Activated B cell treated with CpG ODN at 0.5 μM for 24 hours (primary cell): ENCODE data around the gene HLTF. TPM values are rescaled to one million over a fixed set of nuclear protein-coding genes. Genes with fewer than 3 reads are reported as not detected.
A peak's percentile ranks its signal among the peaks of the same experiment; 100 is the strongest.

Experiments used
- ATAC-seq: fragments of 200-7000 bp; cut with Tn5 transposase; one replicate; pipeline ENCODE4 v1.10.0; 2021; ENCODE audit warnings: low read depth, mild to moderate bottlenecking, moderate library complexity
- CTCF ChIA-PET: fragments of 350-600 bp; sonication (Branson Sonifier 250); formaldehyde crosslinking; loops from one replicate; lab custom pipeline; 2021; ENCODE audit warnings: antibody characterized with exemption; lab: Charles Lee
- POLR2A ChIA-PET: fragments of 350-600 bp; sonication (Branson Sonifier 250); formaldehyde crosslinking; loops from one replicate; lab custom pipeline; 2021; ENCODE audit warnings: antibody characterized with exemption; lab: Charles Lee
- DNase-seq: peaks from one replicate; pipeline ENCODE4 v3.0.0; 2022
- H3K27ac Mint-ChIP-seq: one replicate; pipeline ENCODE4 v1.8.0; 2020; ENCODE audit warnings: mixed read lengths
- H3K27me3 Mint-ChIP-seq: one replicate; pipeline ENCODE4 v1.8.0; 2021; ENCODE audit warnings: mixed read lengths
- H3K36me3 Mint-ChIP-seq: one replicate; pipeline ENCODE4 v1.8.0; 2021; ENCODE audit warnings: low read depth, mixed read lengths
- H3K4me1 Mint-ChIP-seq: one replicate; pipeline ENCODE4 v1.8.0; 2021; ENCODE audit warnings: mixed read lengths
- H3K4me3 Mint-ChIP-seq: one replicate; pipeline ENCODE4 v1.8.0; 2020; ENCODE audit warnings: mild to moderate bottlenecking, mixed read lengths
- H3K9me3 Mint-ChIP-seq: one replicate; pipeline ENCODE4 v1.8.0; 2020; ENCODE audit warnings: mixed read lengths
- CTCF ChIP-seq: fragments of 200-600 bp; IDR thresholded peaks from one replicate; pipeline ENCODE4 v1.8.0; 2022; ENCODE audit warnings: antibody characterized with exemption, mild to moderate bottlenecking
- intact Hi-C: fragments of 100-400 bp; cut with micrococcal nuclease; formaldehyde crosslinking; loops from one replicate; pipeline ENCODE4 v1.15.1; 2024
- total RNA-seq: library from RNA; stranded (reverse); gene quantifications from 2 replicates; pipeline ENCODE4 v1.2.3, GENCODE V29; 2022

Gene HLTF
- total RNA-seq, 1 donor from 2014 or later = 16.4 TPM

GRCh38 chr3:148998297-148998696 is 88.0 kb downstream of the HLTF start:
- ChIA-PET POLR2A (interaction anchor here (0.8 kb wide), 1 partner anchor 1414 kb away, joined by 3 read pairs; no protein-coding TSS in a partner anchor), CTCF (no interaction called here)
- TF ChIP-seq CTCF = no peak
- intact Hi-C loops = no loop called here
- H3K4me1 Mint-ChIP-seq = peaks cover 2% of the 10 kb centered on the region
- DNase-seq = no peak
- peaks cover 55% of the 10 kb centered on the region for H3K36me3 Mint-ChIP-seq
- H3K9me3 Mint-ChIP-seq = no peaks in the 10 kb centered on the region
- H3K27ac Mint-ChIP-seq = no peak overlapping the region
- no peaks in the 10 kb centered on the region for H3K27me3 Mint-ChIP-seq
- no peak for ATAC-seq
- no peak overlapping the region for H3K4me3 Mint-ChIP-seq

- no peaks in the 10 kb centered on the region for H3K27me3 Mint-ChIP-seq
- intact Hi-C loops = no loop called here
Observed at GRCh38 chr3:148997623-148998022, 88.7 kb downstream of the HLTF start.

GRCh38 chr3:148992635-148993255 is 93.6 kb downstream of the HLTF start:
- Mint-ChIP-seq H3K36me3 (peaks cover 25% of the 10 kb centered on the region), H3K4me1 (peaks cover 21% of the 10 kb centered on the region), H3K4me3 (peak overlapping the region; percentile 84), H3K9me3 (no peaks in the 10 kb centered on the region), H3K27ac (peak overlapping the region; percentile 69), H3K27me3 (no peaks in the 10 kb centered on the region)
- DNase-seq (no peak), ATAC-seq (no peak)
- ChIA-PET POLR2A (interaction anchor here (1.2 to 1.8 kb wide), 5 partner anchors 9 to 1416 kb away, joined by 3 to 8 read pairs (median 4); partner anchors contain the start of genes HPS3 and TSC22D2), CTCF (interaction anchor here (1.0 kb wide), 1 partner anchor 37 kb away, joined by 3 read pairs; no protein-coding TSS in a partner anchor)
- no peak for TF ChIP-seq CTCF
- intact Hi-C loops = loop anchor here (5.0 kb wide), 3 partner anchors 255 to 1415 kb away; partner anchors contain the start of genes COMMD2 and TSC22D2

More at GRCh38 chr3:148997623-148998022, 88.7 kb downstream of the HLTF start:
- ChIA-PET POLR2A (no interaction called here), CTCF (no interaction called here)
- peaks cover 55% of the 10 kb centered on the region for H3K36me3 Mint-ChIP-seq
- no peak for ATAC-seq
- no peak for DNase-seq
- no peak overlapping the region for H3K4me3 Mint-ChIP-seq
- H3K9me3 Mint-ChIP-seq = no peaks in the 10 kb centered on the region
- no peak overlapping the region for H3K27ac Mint-ChIP-seq
- no peak for TF ChIP-seq CTCF
- H3K4me1 Mint-ChIP-seq = peaks cover 6% of the 10 kb centered on the region

GRCh38 chr3:148992027-148992634 is 94.2 kb downstream of the HLTF start:
- intact Hi-C loops = loop anchor here (5.0 kb wide), 3 partner anchors 255 to 1415 kb away; partner anchors contain the start of genes COMMD2 and TSC22D2
- peaks cover 24% of the 10 kb centered on the region for H3K36me3 Mint-ChIP-seq
- DNase-seq (peak; percentile 43), ATAC-seq (peak; percentile 6)
- ChIA-PET CTCF (interaction anchor here (1.0 kb wide), 1 partner anchor 36 kb away, joined by 3 read pairs; no protein-coding TSS in a partner anchor), POLR2A (interaction anchor here (0.5 to 1.8 kb wide), 8 partner anchors 9 to 1416 kb away, joined by 3 to 8 read pairs (median 4); partner anchors contain the start of genes COMMD2, HPS3 and TSC22D2)
- H3K4me1 Mint-ChIP-seq = peaks cover 21% of the 10 kb centered on the region
- no peaks in the 10 kb centered on the region for H3K9me3 Mint-ChIP-seq
- peak overlapping the region; percentile 69 for H3K27ac Mint-ChIP-seq
- no peaks in the 10 kb centered on the region for H3K27me3 Mint-ChIP-seq
- no peak for TF ChIP-seq CTCF
- H3K4me3 Mint-ChIP-seq = peak overlapping the region; percentile 84
